ENCODE data around the gene SLC49A4.

The SLC49A4 gene

DNA sequence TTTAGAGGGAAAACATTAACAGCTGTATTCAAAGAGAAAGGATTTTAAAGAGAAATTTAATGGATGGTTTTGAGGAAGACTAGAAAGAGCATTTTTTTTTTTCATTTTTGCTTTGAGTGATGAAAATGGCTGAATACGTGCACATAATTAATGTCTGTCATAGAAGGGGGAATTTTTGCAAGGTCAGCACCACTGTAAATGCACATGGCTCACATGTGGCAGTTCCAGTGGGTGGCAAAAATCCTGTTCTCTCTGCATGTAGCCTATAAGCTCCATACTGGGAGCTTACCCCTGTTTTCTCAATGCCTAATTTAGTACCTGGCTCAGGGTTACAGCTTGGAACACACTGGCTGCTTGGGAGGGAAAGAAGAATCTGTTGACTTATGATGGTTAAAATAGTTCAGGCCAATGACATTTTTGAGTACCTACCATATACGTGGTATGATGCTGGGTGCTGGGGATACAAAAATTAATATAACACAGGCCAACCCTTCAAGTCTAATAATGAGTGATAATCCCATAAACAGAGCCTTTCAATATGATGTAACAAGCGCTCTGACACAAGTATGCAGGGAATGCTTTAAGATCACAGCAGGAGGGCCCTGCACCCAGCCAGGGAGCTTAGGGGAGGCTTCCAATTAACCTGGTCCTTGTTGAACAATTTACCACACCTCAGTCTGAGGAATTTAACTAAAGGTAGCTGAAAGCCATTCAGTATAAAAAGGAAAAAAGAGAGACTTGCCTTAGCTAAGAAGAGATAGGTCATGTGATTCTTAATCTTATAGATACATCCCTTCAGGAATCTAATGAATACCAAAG, 34.2 kb upstream of the SLC49A4 start:
- TF ChIP-seq, protein P1, sequence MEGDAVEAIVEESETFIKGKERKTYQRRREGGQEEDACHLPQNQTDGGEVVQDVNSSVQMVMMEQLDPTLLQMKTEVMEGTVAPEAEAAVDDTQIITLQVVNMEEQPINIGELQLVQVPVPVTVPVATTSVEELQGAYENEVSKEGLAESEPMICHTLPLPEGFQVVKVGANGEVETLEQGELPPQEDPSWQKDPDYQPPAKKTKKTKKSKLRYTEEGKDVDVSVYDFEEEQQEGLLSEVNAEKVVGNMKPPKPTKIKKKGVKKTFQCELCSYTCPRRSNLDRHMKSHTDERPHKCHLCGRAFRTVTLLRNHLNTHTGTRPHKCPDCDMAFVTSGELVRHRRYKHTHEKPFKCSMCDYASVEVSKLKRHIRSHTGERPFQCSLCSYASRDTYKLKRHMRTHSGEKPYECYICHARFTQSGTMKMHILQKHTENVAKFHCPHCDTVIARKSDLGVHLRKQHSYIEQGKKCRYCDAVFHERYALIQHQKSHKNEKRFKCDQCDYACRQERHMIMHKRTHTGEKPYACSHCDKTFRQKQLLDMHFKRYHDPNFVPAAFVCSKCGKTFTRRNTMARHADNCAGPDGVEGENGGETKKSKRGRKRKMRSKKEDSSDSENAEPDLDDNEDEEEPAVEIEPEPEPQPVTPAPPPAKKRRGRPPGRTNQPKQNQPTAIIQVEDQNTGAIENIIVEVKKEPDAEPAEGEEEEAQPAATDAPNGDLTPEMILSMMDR (IDR thresholded peaks at IDR 0.05; ENCODE audit: low read depth, low read length): no peak
- no peak for DNase-seq (ENCODE audit: extremely low read depth, low read depth)

DNA sequence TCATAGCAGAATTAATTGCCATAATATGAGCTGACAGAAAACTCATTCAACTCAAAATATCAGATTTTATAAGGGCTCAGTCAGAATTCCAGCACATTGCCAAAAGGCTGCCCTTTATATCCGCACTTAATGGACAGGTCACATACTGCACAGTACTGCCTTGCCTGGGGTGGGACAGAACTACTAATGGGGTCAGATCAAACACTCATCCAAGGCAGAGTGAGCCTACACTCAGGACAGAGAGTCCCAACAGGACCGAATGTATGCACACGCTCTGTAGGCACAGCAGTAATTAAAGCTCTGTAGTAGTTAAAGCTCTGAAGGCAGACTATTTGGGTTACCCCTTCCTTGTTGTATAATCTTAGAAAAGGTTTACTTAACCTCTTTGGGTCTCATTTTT, 28.4 kb upstream of the SLC49A4 start:
- TF ChIP-seq, protein P1 (IDR thresholded peaks at IDR 0.05; ENCODE audit: low read depth, low read length): no peak
- DNase-seq (ENCODE audit: extremely low read depth, low read depth): no peak

DNA sequence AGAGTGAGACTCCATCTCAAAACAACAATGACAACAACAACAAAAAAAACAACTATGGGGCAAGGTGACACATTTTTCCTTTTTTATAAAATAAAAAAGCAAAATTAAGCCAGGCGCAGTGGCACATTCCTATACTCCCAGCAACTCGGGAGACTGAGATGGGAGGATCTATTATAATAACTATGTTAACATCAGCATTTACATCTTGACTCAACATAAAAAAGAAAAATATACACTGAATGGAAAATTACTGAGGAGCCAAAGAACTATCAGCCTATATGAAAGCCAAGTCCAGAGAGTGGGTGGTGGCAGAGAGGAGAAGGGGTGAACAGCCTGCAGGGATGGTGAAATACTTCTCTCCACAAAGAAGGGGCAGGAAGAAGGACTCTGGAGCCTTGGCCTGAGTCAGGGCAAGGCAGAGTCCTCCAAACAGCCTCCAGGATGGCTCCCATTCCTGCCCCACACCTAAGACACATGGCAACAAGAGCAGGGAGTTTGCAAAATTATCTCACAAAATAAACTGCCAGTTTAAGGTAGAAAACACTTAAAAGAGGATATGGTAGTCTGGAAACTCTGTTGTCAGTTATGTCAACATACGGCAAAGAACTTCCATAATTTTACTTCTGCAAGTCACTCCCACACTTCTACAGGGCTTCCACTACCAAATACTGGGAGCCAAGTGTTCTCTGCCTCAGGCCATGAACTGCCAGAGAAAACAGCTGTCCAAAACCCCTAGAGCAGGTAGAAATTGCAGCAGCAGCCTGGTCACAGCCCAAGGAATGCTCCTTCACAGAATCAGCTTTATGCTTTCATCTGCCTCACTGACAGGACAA, 27.1 kb upstream of the SLC49A4 start:
- no peak for DNase-seq (ENCODE audit: extremely low read depth, low read depth)
- TF ChIP-seq, protein P1 (IDR thresholded peaks at IDR 0.05; ENCODE audit: low read depth, low read length): no peak

DNA sequence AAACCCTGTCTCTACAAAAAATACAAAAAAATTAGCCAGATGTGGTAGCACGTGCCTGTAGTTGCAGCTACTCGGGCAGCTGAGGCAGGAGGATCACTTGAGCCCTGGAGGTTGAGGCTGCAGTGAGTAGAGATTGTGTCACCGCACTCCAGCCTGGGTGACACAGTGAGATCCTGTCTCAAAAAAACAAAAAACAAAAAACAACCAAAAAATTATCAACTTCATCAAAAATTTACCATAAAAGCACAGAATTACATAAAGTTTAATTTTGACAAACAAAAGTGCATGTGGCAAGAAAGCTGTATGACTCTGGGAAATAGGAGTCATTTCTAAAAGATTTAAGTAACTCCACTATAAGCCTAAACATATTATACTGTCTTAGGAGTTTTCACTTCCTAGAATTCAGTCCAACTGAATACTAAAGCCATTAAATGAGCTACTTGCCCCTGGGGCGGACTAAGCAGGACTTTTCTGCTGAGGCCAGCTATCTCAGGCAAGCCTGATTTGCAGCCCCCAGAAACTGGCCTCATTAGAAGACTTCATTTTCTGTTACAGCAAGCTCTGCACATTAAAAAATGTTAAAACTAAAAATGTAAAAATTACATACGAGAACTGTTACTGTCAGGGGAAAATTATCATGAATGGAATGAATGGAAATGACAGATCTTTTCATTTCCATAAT, 24.2 kb upstream of the SLC49A4 start:
- TF ChIP-seq, protein P1 (IDR thresholded peaks at IDR 0.05; ENCODE audit: low read depth, low read length): no peak
- DNase-seq (ENCODE audit: extremely low read depth, low read depth): no peak

DNA sequence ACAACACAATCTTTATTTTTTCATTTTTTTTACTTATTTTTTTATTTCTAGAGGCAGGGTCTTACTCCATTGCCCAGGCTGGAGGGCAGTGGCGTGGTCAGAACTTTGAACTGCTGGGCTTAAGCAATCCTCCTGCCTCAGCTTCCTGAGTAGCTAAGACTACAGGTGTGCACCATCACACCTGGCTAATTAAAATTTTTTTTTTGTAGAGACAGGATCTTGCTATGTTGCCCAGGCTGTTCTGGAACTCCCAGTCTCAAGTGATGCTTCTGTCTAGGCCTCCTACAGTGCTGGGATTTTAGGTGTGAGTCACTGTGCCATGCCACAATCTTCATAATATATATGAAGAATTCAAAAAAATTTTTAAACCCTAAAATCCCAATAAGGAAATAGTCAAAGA, 22.0 kb upstream of the SLC49A4 start:
- TF ChIP-seq, protein P1 (IDR thresholded peaks at IDR 0.05; ENCODE audit: low read depth, low read length): no peak
- DNase-seq (ENCODE audit: extremely low read depth, low read depth): no peak

DNA sequence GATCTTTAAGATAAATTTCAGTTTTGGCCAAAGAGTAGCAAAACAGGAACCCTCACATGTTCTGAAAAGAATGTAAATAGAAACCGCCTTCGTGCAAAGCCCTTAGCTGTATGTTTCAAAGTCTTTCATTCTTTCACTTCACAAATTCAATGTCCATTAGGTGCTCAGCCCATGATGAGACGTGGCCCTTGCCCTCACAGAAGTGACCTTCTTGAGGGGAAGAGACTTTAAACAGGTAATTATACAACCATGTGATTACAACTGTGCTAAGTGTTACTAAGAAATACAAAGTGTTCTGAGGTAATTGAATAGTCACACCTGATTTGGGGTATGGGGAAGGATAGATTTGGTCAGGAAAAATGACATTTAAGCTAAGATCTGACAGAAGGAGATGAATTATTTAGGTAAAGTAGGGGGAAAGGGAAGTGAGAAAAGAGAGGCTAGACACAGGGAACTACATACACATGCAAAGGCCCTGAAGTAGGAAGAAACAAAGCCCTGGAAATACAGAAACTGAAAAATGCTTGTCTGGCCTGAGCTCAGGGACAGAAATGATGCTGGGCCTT, 20.8 kb upstream of the SLC49A4 start:
- TF ChIP-seq, protein P1 (IDR thresholded peaks at IDR 0.05; ENCODE audit: low read depth, low read length): no peak
- no peak for DNase-seq (ENCODE audit: extremely low read depth, low read depth)
